ENCODE measurements around the gene SNX27. TPM values are rescaled to one million over a fixed set of nuclear protein-coding genes. Genes with fewer than 3 reads are reported as not detected.

The SNX27 gene
- total and polyA plus RNA-seq, 4 donors, result 4.3 to 19.7 (median 10.5) TPM

DNA sequence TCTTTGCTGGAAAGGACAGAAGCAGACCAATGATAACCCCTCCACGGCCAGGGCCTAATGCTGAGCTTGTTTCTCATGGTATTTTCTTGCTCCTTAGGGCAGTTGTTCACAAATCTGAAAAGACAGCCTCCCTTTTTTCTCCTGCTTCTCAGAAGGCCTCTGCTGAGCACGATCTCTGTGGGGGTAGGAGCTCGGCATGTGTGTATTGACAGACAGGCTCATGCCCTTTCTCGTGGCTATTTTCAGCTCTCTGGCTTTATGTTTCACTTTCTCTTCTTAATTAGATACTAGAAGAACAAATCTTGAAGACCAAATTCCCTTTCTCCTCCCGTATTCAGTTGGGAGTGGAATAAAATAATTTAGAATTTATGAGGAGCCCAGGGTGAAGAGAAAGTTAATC, 108.7 kb downstream of the SNX27 start:
- Histone ChIP-seq H3K4me3 (ENCODE audit: low read depth in 1 of 3, low read length in 3 of 3) (peak overlapping the region in 2 of 3 donors; percentile 65 to 84), H3K27ac (ENCODE audit: low read depth in 1 of 2, low read length in 2 of 2) (peak overlapping the region; percentile 69 to 75), H3K27me3 (ENCODE audit: control insufficient read depth in 4 of 4, insufficient read depth in 4 of 4, low read length in 3 of 4) (peaks cover 0 to 2% (median 0%) of the 10 kb centered on the region in 4 donors), H3K9me3 (ENCODE audit: control insufficient read depth in 4 of 4, low read length in 3 of 4) (no peaks in the 10 kb centered on the region), H3K4me1 (ENCODE audit: control insufficient read depth in 4 of 4, insufficient read depth in 4 of 4, low read length in 3 of 4) (peaks cover 7 to 23% (median 15%) of the 10 kb centered on the region in 4 donors), H3K36me3 (ENCODE audit: control insufficient read depth in 4 of 4, insufficient read depth in 3 of 4, low read depth in 1 of 4, low read length in 3 of 4) (no peaks in the 10 kb centered on the region), H3K9ac (ENCODE audit: low read depth in 1 of 2, low read length in 2 of 2) (peak overlapping the region; percentile 47 to 64)
- DNase-seq (ENCODE audit: low spot score), result no peak
- TF ChIP-seq, protein P1, sequence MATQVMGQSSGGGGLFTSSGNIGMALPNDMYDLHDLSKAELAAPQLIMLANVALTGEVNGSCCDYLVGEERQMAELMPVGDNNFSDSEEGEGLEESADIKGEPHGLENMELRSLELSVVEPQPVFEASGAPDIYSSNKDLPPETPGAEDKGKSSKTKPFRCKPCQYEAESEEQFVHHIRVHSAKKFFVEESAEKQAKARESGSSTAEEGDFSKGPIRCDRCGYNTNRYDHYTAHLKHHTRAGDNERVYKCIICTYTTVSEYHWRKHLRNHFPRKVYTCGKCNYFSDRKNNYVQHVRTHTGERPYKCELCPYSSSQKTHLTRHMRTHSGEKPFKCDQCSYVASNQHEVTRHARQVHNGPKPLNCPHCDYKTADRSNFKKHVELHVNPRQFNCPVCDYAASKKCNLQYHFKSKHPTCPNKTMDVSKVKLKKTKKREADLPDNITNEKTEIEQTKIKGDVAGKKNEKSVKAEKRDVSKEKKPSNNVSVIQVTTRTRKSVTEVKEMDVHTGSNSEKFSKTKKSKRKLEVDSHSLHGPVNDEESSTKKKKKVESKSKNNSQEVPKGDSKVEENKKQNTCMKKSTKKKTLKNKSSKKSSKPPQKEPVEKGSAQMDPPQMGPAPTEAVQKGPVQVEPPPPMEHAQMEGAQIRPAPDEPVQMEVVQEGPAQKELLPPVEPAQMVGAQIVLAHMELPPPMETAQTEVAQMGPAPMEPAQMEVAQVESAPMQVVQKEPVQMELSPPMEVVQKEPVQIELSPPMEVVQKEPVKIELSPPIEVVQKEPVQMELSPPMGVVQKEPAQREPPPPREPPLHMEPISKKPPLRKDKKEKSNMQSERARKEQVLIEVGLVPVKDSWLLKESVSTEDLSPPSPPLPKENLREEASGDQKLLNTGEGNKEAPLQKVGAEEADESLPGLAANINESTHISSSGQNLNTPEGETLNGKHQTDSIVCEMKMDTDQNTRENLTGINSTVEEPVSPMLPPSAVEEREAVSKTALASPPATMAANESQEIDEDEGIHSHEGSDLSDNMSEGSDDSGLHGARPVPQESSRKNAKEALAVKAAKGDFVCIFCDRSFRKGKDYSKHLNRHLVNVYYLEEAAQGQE (IDR thresholded peaks at IDR 0.05), result peak; percentile 27
- TF ChIP-seq NR2F2 (IDR thresholded peaks at IDR 0.05), result no peak
- WGBS, result 4% methylated on average over 5 of the region's 5 CpGs

DNA sequence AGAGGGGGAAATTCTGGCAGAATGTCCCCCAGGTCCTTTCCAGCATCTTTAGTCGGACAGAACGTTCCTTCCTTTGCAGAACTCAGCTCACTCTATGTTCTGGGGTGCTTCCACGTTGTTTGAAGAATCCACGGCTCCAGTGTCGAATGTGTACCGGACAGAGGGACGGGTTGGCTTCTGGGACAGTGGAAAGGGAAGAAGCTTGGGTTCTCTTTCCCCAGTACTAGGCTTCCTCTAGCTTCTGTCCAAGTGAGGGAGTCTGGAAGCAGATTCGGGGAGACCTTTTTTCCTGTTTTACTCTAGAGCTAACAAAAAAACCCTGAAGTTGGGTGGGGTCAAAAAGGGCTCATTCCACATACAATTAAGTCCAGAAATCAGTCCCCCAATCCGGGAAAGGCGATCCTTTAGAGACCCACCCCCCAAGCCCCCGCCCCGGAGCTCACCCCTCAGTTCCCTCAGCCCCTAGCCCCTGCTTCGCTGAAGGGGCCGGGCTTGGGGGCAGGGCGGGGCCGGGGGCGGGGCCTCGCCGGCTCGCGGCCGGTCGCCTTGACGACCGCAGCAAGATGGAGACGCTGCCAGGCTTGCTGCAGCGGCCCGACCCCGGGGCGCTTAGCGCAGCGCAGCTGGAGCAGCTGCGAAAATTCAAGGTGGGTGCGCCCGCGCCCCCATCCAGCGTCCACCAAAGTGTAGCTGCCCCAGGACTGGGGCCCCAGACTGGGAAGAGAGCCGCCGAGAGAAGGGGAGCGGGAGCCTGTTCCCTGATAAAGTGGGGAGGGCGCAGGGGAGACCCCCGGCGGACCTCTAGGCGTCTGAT, 109.3 kb downstream of the SNX27 start, which contains the start of gene RIIAD1:
TSS of gene RIIAD1 (plus strand) at position 549 of the 814 bp plus-strand sequence. CDS start at position 564, 15 bp downstream.
- peaks cover 0 to under 1% (median 0%) of the 10 kb centered on the region in 4 donors for H3K27me3 ChIP-seq (ENCODE audit: control insufficient read depth in 4 of 4, insufficient read depth in 4 of 4, low read length in 3 of 4)
- DNase-seq (ENCODE audit: low spot score), result peak; percentile 48
- no peaks in the 10 kb centered on the region for H3K9me3 ChIP-seq (ENCODE audit: control insufficient read depth in 4 of 4, low read length in 3 of 4)
- peaks cover 7 to 23% (median 15%) of the 10 kb centered on the region in 4 donors for H3K4me1 ChIP-seq (ENCODE audit: control insufficient read depth in 4 of 4, insufficient read depth in 4 of 4, low read length in 3 of 4)
- H3K9ac ChIP-seq (ENCODE audit: low read depth in 1 of 2, low read length in 2 of 2), result peak within 1 kb of the TSS; percentile 47 to 64
- TF ChIP-seq HNF4A (conservative IDR thresholded peaks at IDR 0.05) (no peak), TAF1 (conservative IDR thresholded peaks at IDR 0.05) (no peak)
- TF ChIP-seq, protein P2, sequence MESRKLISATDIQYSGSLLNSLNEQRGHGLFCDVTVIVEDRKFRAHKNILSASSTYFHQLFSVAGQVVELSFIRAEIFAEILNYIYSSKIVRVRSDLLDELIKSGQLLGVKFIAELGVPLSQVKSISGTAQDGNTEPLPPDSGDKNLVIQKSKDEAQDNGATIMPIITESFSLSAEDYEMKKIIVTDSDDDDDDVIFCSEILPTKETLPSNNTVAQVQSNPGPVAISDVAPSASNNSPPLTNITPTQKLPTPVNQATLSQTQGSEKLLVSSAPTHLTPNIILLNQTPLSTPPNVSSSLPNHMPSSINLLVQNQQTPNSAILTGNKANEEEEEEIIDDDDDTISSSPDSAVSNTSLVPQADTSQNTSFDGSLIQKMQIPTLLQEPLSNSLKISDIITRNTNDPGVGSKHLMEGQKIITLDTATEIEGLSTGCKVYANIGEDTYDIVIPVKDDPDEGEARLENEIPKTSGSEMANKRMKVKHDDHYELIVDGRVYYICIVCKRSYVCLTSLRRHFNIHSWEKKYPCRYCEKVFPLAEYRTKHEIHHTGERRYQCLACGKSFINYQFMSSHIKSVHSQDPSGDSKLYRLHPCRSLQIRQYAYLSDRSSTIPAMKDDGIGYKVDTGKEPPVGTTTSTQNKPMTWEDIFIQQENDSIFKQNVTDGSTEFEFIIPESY (IDR thresholded peaks at IDR 0.05), result no peak
- WGBS, result 2% methylated on average over 44 of the region's 44 CpGs
- peak within 1 kb of the TSS; percentile 69 to 75 for H3K27ac ChIP-seq (ENCODE audit: low read depth in 1 of 2, low read length in 2 of 2)
- no peaks in the 10 kb centered on the region for H3K36me3 ChIP-seq (ENCODE audit: control insufficient read depth in 4 of 4, insufficient read depth in 3 of 4, low read depth in 1 of 4, low read length in 3 of 4)
- H3K4me3 ChIP-seq (ENCODE audit: low read depth in 1 of 3, low read length in 3 of 3), result peak within 1 kb of the TSS; percentile 65 to 84 (median 71)

DNA sequence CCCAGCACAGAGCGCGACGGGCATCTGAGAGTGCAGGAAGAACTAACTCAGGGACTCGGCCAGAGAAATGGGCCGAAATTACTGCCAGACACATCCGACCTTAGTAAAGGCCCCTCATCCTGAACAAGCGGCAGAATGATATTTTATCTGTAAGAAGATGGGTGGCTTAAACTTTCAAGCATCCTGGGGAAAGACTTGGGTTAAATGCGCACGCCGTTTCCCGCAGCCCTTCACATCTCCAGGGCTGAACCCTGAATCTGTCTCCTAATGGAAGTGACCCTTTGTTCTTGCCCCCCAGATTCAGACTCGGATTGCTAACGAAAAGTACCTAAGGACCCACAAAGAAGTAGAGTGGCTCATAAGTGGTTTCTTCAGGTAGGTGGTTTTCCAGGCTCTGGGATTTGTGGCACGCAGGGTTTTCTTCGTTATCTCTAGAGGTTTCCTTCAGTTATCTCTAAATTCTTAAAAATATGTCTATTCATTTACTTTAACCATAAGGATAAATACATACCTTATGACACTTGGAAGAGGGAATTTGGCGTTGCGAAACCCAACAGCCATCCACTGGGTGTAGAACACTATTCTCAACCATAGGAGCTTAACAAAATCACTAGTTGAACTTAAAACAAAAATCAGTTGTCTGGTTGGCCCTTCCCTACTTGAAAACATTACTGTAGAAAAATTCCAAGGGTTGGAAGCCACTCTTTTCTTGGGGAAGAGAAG, 110.1 kb downstream of the SNX27 start:
- Histone ChIP-seq H3K27me3 (ENCODE audit: control insufficient read depth in 4 of 4, insufficient read depth in 4 of 4, low read length in 3 of 4) (no peaks in the 10 kb centered on the region), H3K36me3 (ENCODE audit: control insufficient read depth in 4 of 4, insufficient read depth in 3 of 4, low read depth in 1 of 4, low read length in 3 of 4) (no peaks in the 10 kb centered on the region), H3K4me3 (ENCODE audit: low read depth in 1 of 3, low read length in 3 of 3) (peak overlapping the region in 2 of 3 donors; percentile 50 to 65), H3K27ac (ENCODE audit: low read depth in 1 of 2, low read length in 2 of 2) (no peak overlapping the region), H3K4me1 (ENCODE audit: control insufficient read depth in 4 of 4, insufficient read depth in 4 of 4, low read length in 3 of 4) (peaks cover 7 to 21% (median 15%) of the 10 kb centered on the region in 4 donors), H3K9me3 (ENCODE audit: control insufficient read depth in 4 of 4, low read length in 3 of 4) (no peaks in the 10 kb centered on the region), H3K9ac (ENCODE audit: low read depth in 1 of 2, low read length in 2 of 2) (no peak overlapping the region)
- WGBS, result 43% methylated on average over 17 of the region's 17 CpGs
- TF ChIP-seq, protein P3, sequence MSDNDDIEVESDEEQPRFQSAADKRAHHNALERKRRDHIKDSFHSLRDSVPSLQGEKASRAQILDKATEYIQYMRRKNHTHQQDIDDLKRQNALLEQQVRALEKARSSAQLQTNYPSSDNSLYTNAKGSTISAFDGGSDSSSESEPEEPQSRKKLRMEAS (IDR thresholded peaks at IDR 0.05), result no peak
- TF ChIP-seq NR2F2 (IDR thresholded peaks at IDR 0.05), result no peak
- TF ChIP-seq EGR1 (IDR thresholded peaks at IDR 0.05; ENCODE audit: low read depth in 2 of 2), result no peak
- no peak for TF ChIP-seq HNF4A (conservative IDR thresholded peaks at IDR 0.05)
- TF ChIP-seq RXRA (IDR thresholded peaks at IDR 0.05), result no peak
- TF ChIP-seq FOXA2 (IDR thresholded peaks at IDR 0.05), result no peak
- TF ChIP-seq, protein P2 (IDR thresholded peaks at IDR 0.05), result no peak
- DNase-seq (ENCODE audit: low spot score), result no peak
